Large intestine (tissue), 3 donors: ENCODE data around the gene COL6A5. TPM values are rescaled to one million over a fixed set of nuclear protein-coding genes. Genes with fewer than 3 reads are reported as not detected.

Experiments
- DNase-seq, 2 donors: peaks; one replicate each; pipeline versions ENCODE4 v3.0.0 to v3.0.0-alpha.2; 2013
- H3K27ac ChIP-seq: one replicate; pipeline ENCODE4 v1.5.1; 2013; ENCODE audit warnings: low read length
- H3K27me3 ChIP-seq: 2 replicates; pipeline ENCODE4 v1.6.1; 2013; ENCODE audit warnings: low read length; ENCODE audit not compliant: control insufficient read depth, insufficient read depth
- H3K36me3 ChIP-seq: 2 replicates; pipeline ENCODE4 v1.6.1; 2013; ENCODE audit warnings: low read length; ENCODE audit not compliant: control insufficient read depth, insufficient read depth
- H3K4me1 ChIP-seq: one replicate; pipeline ENCODE4 v1.6.1; 2013; ENCODE audit warnings: low read length; ENCODE audit not compliant: control insufficient read depth, insufficient read depth
- H3K4me3 ChIP-seq: one replicate; pipeline ENCODE4 v1.5.1; 2013; ENCODE audit warnings: low read length
- H3K9me3 ChIP-seq: one replicate; pipeline ENCODE4 v1.6.1; 2013; ENCODE audit warnings: mild to moderate bottlenecking, low read depth, low read length, moderate library complexity; ENCODE audit not compliant: control insufficient read depth
- WGBS: methylation state at CpG from one replicate; pipeline ENCODE4 v1.1.5; 2013; ENCODE audit warnings: low lambda C conversion rate; ENCODE audit not compliant: insufficient coverage; 5-methylcytosine and 5-hydroxymethylcytosine counted together
- polyA plus RNA-seq: library from polyadenylated mRNA; unstranded; fragments of 120-200 nt; gene quantifications from one replicate; pipeline ENCODE4 v1.2.1, GENCODE V29; 2013

Gene COL6A5
- polyA plus RNA-seq, 1 donor = 2.2 TPM

GRCh38 chr3:130470126-130470525 is 124.7 kb downstream of the COL6A5 start:
- Histone ChIP-seq H3K27ac (no peak overlapping the region), H3K27me3 (no peaks in the 10 kb centered on the region), H3K4me1 (no peaks in the 10 kb centered on the region), H3K36me3 (no peaks in the 10 kb centered on the region), H3K9me3 (no peaks in the 10 kb centered on the region), H3K4me3 (no peak overlapping the region)
- DNase-seq = no peak
- no CpG with 5 or more reads among the region's 3 CpGs for WGBS

- no peaks in the 10 kb centered on the region for H3K4me1 ChIP-seq
- DNase-seq = no peak
- WGBS = no CpG with 5 or more reads among the region's 2 CpGs
Measured at GRCh38 chr3:130473416-130473815, 127.9 kb downstream of the COL6A5 start.

GRCh38 chr3:130480736-130481135 is 135.3 kb downstream of the COL6A5 start:
- H3K4me1 ChIP-seq = no peaks in the 10 kb centered on the region
- H3K27me3 ChIP-seq = no peaks in the 10 kb centered on the region
- H3K36me3 ChIP-seq = no peaks in the 10 kb centered on the region
- DNase-seq = peak; percentile 20
- H3K27ac ChIP-seq = no peak overlapping the region
- no peak overlapping the region for H3K4me3 ChIP-seq
- H3K9me3 ChIP-seq = no peaks in the 10 kb centered on the region
- WGBS = 31% methylated on average over 2 of the region's 4 CpGs

More at GRCh38 chr3:130473416-130473815, 127.9 kb downstream of the COL6A5 start:
- H3K27ac ChIP-seq = no peak overlapping the region
- no peak overlapping the region for H3K4me3 ChIP-seq
- no peaks in the 10 kb centered on the region for H3K9me3 ChIP-seq
- H3K36me3 ChIP-seq = no peaks in the 10 kb centered on the region
- no peaks in the 10 kb centered on the region for H3K27me3 ChIP-seq

- no peak for DNase-seq
- Histone ChIP-seq H3K4me3 (no peak overlapping the region), H3K9me3 (no peaks in the 10 kb centered on the region), H3K27ac (no peak overlapping the region), H3K36me3 (no peaks in the 10 kb centered on the region), H3K27me3 (no peaks in the 10 kb centered on the region), H3K4me1 (no peaks in the 10 kb centered on the region)
- WGBS = no CpG with 5 or more reads among the region's 1 CpG
Measured at GRCh38 chr3:130488288-130488687, 142.8 kb downstream of the COL6A5 start.

- DNase-seq = no peak
- H3K36me3 ChIP-seq = no peaks in the 10 kb centered on the region
- no peaks in the 10 kb centered on the region for H3K9me3 ChIP-seq
- 60% methylated on average over 1 of the region's 2 CpGs for WGBS
- H3K27ac ChIP-seq = no peak overlapping the region
- H3K4me3 ChIP-seq = no peak overlapping the region
- no peaks in the 10 kb centered on the region for H3K27me3 ChIP-seq
- no peaks in the 10 kb centered on the region for H3K4me1 ChIP-seq
Measured at GRCh38 chr3:130488769-130489450, 143.4 kb downstream of the COL6A5 start.

- DNase-seq = no peak
- Histone ChIP-seq H3K4me1 (no peaks in the 10 kb centered on the region), H3K27me3 (no peaks in the 10 kb centered on the region), H3K27ac (no peak overlapping the region), H3K4me3 (no peak overlapping the region), H3K36me3 (no peaks in the 10 kb centered on the region), H3K9me3 (no peaks in the 10 kb centered on the region)
- no CpG with 5 or more reads among the region's 1 CpG for WGBS
Measured at GRCh38 chr3:130490241-130490640, 144.8 kb downstream of the COL6A5 start.

GRCh38 chr3:130491431-130491830 is 146.0 kb downstream of the COL6A5 start:
- no peak for DNase-seq
- Histone ChIP-seq H3K4me1 (no peaks in the 10 kb centered on the region), H3K4me3 (no peak overlapping the region), H3K27ac (no peak overlapping the region), H3K9me3 (no peaks in the 10 kb centered on the region), H3K36me3 (no peaks in the 10 kb centered on the region), H3K27me3 (no peaks in the 10 kb centered on the region)
- WGBS = 65% methylated on average over 3 of the region's 6 CpGs

- WGBS = 80% methylated on average over 1 of the region's 2 CpGs
- DNase-seq = no peak
- H3K27ac ChIP-seq = no peak overlapping the region
- H3K9me3 ChIP-seq = no peaks in the 10 kb centered on the region
- no peak overlapping the region for H3K4me3 ChIP-seq
- H3K27me3 ChIP-seq = no peaks in the 10 kb centered on the region
- H3K36me3 ChIP-seq = no peaks in the 10 kb centered on the region
- H3K4me1 ChIP-seq = no peaks in the 10 kb centered on the region
Measured at GRCh38 chr3:130504701-130505100, 159.2 kb downstream of the COL6A5 start.

GRCh38 chr3:130506031-130506430 is 160.6 kb downstream of the COL6A5 start:
- Histone ChIP-seq H3K27me3 (no peaks in the 10 kb centered on the region), H3K4me1 (no peaks in the 10 kb centered on the region), H3K27ac (no peak overlapping the region), H3K9me3 (no peaks in the 10 kb centered on the region), H3K36me3 (no peaks in the 10 kb centered on the region), H3K4me3 (no peak overlapping the region)
- no CpG with 5 or more reads among the region's 3 CpGs for WGBS
- no peak for DNase-seq

- no peak overlapping the region for H3K27ac ChIP-seq
- no peaks in the 10 kb centered on the region for H3K4me1 ChIP-seq
- H3K9me3 ChIP-seq = no peaks in the 10 kb centered on the region
- H3K27me3 ChIP-seq = no peaks in the 10 kb centered on the region
- no peaks in the 10 kb centered on the region for H3K36me3 ChIP-seq
- H3K4me3 ChIP-seq = no peak overlapping the region
- WGBS = no CpG with 5 or more reads among the region's 2 CpGs
- DNase-seq = no peak
Measured at GRCh38 chr3:130507746-130508145, 162.3 kb downstream of the COL6A5 start.

- no peak overlapping the region for H3K27ac ChIP-seq
- no peaks in the 10 kb centered on the region for H3K36me3 ChIP-seq
- H3K9me3 ChIP-seq = no peaks in the 10 kb centered on the region
- DNase-seq = peak in 1 of 2 donors; percentile 19
- no peaks in the 10 kb centered on the region for H3K27me3 ChIP-seq
- H3K4me3 ChIP-seq = no peak overlapping the region
- 37% methylated on average over 4 of the region's 6 CpGs for WGBS
- no peaks in the 10 kb centered on the region for H3K4me1 ChIP-seq
Measured at GRCh38 chr3:130509008-130509407, 163.5 kb downstream of the COL6A5 start.
